Activated T-helper 1 cell treated with anti-CD3 and anti-CD28 coated beads, Interleukin-12 subunit alpha, Interleukin-12 subunit beta, Interleukin-2, Interleukin-4 antibody, amounts not matched to agents 30 ng/mL and 10 ng/mL and 1 ng/mL, durations not matched to agents 14 hours and 24 hours and 36 hours (primary cell): ENCODE measurements around the gene C1orf87. TPM values are rescaled to one million over a fixed set of nuclear protein-coding genes. Genes with fewer than 3 reads are reported as not detected.

Experiments used
- DNase-seq: peaks from one replicate; pipeline ENCODE4 v3.0.0; 2021; ENCODE audit warnings: low spot score
- H3K27ac Mint-ChIP-seq: one replicate; pipeline ENCODE4 v1.8.0; 2021; ENCODE audit warnings: mild to moderate bottlenecking, mixed read lengths
- H3K27me3 Mint-ChIP-seq: one replicate; pipeline ENCODE4 v1.8.0; 2022; ENCODE audit warnings: mild to moderate bottlenecking, moderate library complexity, mixed read lengths; ENCODE audit not compliant: insufficient read depth
- H3K36me3 Mint-ChIP-seq: one replicate; pipeline ENCODE4 v1.8.0; 2021; ENCODE audit warnings: low read depth, mixed read lengths
- H3K4me1 Mint-ChIP-seq: one replicate; pipeline ENCODE4 v1.8.0; 2021; ENCODE audit warnings: low read depth, mixed read lengths
- H3K4me3 Mint-ChIP-seq: one replicate; pipeline ENCODE4 v1.8.0; 2021; ENCODE audit warnings: mild to moderate bottlenecking, moderate library complexity, mixed read lengths
- H3K9me3 Mint-ChIP-seq: one replicate; pipeline ENCODE4 v1.8.0; 2021; ENCODE audit warnings: mixed read lengths
- intact Hi-C: fragments of 100-400 bp; cut with micrococcal nuclease; formaldehyde crosslinking; loops from one replicate; pipeline ENCODE4 v1.15.1; 2024
- total RNA-seq: library from RNA; stranded (reverse); gene quantifications from 2 replicates; pipeline ENCODE4 v1.2.3, GENCODE V29; 2022

The C1orf87 gene
- total RNA-seq, 1 donor from 2014 or later: not detected

DNA sequence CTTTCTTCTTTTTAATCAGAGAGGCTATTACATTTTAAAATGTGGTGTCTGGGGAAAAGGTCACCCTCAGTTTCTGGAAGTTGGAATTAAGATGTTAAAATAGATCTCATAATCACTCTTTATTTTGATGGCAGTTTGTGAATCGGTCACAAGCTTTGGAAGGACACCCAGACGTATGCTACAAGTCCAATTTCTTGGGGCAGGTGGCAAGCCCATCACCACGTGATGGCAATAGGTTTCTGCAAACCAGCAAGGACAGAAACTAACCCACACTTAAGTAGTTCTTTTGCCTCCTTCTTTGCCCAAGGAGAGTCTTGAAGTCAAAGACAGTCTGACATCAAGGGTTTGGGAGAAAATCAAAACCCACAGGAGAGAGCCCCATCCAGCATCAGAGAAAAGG lies 72.9 kb downstream of the C1orf87 start:
- H3K36me3 Mint-ChIP-seq: no peaks in the 10 kb centered on the region
- intact Hi-C loops: no loop called here

DNA sequence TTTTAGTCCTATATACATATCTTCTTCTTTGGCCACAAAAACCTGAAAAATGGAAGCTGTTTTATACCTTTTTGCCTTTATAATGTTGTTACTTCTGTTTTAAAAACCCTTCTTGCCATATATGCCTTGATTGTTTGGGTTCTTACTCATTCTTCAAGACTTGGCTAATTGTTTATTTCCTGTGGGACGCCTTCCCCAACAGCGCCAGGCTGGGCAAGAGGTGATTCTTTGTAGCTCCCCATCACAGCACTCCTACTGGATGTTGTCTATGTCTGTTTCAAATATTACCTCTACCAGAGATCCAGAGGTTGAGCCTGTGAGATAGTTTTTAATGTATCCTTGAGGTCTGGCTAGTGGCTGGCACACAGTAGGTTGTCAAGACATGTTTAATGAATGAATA lies 73.8 kb downstream of the C1orf87 start:
- Mint-ChIP-seq H3K27me3 (no peaks in the 10 kb centered on the region), H3K9me3 (no peaks in the 10 kb centered on the region), H3K36me3 (no peaks in the 10 kb centered on the region), H3K27ac (no peak overlapping the region), H3K4me1 (no peaks in the 10 kb centered on the region), H3K4me3 (no peak overlapping the region)
- no peak for DNase-seq
- intact Hi-C loops: no loop called here

More for the DNA sequence above, 72.9 kb downstream of the C1orf87 start:
- Mint-ChIP-seq H3K27ac (no peak overlapping the region), H3K4me3 (no peak overlapping the region), H3K27me3 (no peaks in the 10 kb centered on the region), H3K4me1 (no peaks in the 10 kb centered on the region), H3K9me3 (no peaks in the 10 kb centered on the region)
- DNase-seq: no peak

DNA sequence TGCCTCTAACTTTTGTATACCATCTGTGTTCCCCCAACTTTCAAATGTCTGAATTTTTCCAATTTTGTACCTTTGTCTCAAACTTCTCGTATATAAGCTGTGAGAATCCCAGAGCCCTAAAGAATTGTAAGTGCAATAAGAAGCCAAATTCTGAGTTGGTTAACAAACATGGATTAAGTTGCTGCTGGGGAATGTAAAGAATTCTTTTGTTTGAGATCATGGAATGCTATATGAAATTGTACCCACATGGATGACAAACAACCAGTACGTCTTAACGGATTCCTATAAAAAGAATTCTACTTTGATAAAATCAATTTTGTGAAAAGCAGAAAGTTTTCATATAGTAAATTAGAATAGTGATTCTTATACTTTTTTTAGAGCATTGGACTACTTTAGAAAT lies 74.6 kb downstream of the C1orf87 start:
- no peak overlapping the region for H3K27ac Mint-ChIP-seq
- no peaks in the 10 kb centered on the region for H3K4me1 Mint-ChIP-seq
- peaks cover 4% of the 10 kb centered on the region for H3K27me3 Mint-ChIP-seq
- H3K9me3 Mint-ChIP-seq: no peaks in the 10 kb centered on the region
- DNase-seq: no peak
- H3K36me3 Mint-ChIP-seq: no peaks in the 10 kb centered on the region
- intact Hi-C loops: no loop called here
- H3K4me3 Mint-ChIP-seq: no peak overlapping the region

DNA sequence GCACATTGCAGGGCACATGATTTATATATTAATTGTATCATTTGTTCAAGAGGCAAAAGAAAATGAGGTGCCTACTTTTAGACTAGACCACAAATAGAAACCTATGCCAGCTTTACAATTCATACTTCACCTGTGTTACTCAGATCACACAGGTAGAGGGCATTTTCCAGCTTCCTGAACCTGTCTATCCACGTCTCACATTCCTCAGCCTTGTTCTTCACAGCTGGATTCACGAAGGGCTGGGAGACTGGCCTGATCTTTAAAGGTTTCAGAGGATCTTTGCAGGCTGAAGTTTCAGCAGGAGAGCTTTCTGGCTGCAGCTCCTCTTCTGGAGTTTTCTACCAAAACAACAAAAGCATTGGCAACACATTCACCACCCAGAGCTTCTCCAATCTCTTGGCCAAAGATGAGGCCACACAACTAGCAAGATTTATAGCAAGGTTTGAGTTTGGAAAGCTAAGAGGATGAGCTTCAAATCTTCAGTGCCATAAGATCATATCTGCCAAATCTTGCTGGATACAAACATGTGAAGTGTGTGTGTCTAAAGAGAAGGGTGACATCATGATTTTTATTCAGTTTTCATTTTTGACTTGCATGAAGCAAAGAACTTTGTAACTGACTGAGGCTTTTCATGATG lies 76.0 kb downstream of the C1orf87 start:
- H3K27ac Mint-ChIP-seq: no peak overlapping the region
- H3K36me3 Mint-ChIP-seq: no peaks in the 10 kb centered on the region
- intact Hi-C loops: no loop called here

DNA sequence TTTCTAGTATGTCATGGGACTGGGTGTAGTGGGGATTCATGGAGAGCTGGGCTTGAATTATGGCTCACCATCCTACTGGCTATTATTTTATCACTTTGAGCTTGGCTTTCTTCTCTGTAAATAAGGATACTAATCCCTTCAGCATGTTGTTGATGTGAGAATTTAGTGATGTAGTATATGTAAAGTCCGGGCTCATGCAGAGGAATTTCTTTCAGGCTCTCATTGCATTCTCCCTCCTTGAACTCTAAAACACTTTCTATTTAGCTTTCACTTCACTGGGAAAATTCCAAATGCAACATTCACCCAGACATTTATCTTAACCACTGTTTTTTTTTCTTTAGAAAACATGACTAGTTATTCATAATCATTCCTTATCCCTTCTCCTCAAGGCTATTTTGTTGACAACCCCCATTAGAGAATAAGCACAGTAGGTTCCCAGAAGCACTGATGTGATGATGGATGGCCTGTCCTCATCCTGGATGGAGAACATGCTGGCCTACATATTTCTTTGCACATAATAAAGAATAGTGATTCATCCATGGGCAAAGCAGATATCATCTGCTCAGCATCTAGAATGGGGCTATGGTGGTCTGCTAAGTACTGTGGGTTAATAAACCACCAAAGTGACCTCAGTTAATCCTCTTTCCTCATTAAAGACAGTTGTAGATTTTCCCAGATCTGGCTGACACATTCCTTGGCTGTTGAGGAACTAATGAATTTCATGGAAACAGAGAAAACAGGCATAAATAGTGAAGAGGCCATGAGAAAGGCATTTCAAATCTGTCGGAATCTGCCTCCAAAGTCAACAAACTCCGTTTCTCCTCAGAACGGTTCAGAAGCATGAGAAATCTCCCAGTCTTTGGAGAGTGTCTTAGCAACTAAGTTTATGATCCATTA lies 79.0 kb downstream of the C1orf87 start:
- peaks cover 4% of the 10 kb centered on the region for H3K27me3 Mint-ChIP-seq
- intact Hi-C loops: no loop called here
- no peaks in the 10 kb centered on the region for H3K4me1 Mint-ChIP-seq
- H3K4me3 Mint-ChIP-seq: no peak overlapping the region
- H3K9me3 Mint-ChIP-seq: no peaks in the 10 kb centered on the region
- no peak for DNase-seq
- H3K36me3 Mint-ChIP-seq: no peaks in the 10 kb centered on the region
- no peak overlapping the region for H3K27ac Mint-ChIP-seq

More for the DNA sequence above, 76.0 kb downstream of the C1orf87 start:
- DNase-seq: no peak
- no peak overlapping the region for H3K4me3 Mint-ChIP-seq
- H3K4me1 Mint-ChIP-seq: no peaks in the 10 kb centered on the region
- H3K9me3 Mint-ChIP-seq: no peaks in the 10 kb centered on the region
- peaks cover 4% of the 10 kb centered on the region for H3K27me3 Mint-ChIP-seq

DNA sequence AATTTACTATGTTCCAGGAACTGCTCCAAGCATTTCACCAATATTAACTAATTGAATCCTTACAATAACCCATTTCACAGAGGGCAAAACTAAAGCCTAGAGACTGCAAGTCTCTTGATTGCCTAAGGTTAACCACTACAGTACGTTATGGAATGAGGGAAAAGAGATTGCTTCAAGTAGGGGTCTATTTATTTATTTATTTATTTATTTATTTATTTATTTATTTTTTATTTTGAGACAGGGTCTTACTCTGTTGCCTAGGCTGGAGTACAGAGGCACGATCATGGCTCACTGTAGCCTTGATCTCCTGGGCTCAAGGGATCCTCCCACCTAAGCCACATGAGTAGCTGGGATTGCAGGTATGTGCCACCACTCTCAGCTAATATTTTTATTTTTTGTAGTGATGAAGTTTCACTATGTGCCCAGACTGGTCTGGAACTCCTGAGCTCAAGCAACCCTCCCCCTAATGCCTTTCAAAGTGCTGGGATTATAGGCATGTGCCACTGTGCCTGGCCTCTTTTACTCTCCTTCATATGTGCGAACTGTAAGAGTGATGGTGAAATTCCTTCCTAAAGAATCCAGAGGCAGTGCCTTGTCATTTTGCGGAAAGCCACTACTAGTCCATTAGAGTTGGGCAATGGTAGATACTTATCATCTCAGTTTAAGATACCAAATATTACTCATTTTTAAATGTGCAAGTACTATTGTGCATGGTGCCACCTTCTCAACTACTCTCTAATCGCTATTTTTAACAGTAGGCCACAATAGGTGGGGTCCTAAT lies 81.3 kb downstream of the C1orf87 start:
- DNase-seq: no peak
- Mint-ChIP-seq H3K36me3 (no peaks in the 10 kb centered on the region), H3K9me3 (no peaks in the 10 kb centered on the region), H3K27me3 (peaks cover 4% of the 10 kb centered on the region), H3K4me1 (no peaks in the 10 kb centered on the region), H3K4me3 (no peak overlapping the region), H3K27ac (no peak overlapping the region)
- intact Hi-C loops: no loop called here

DNA sequence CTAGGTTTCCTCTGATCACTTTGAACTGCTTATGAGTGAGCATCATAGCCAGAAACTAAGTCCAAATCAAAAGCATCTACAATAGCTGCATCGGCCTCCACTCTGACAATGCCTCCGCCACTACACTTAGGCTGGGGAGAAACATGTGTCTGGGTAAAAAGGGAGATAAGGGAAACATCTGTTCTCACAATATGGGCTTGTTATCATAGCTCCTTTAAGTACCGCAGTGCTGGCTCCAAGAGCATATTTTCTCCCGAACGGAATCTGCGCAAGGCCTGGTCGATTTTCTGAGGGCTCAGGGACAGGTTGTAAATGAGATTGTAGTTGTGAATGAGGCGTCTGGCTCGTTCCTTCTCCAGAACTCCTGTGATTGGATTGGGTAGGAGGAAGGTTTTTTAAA lies 83.1 kb downstream of the C1orf87 start:
- H3K9me3 Mint-ChIP-seq: no peaks in the 10 kb centered on the region
- no peak overlapping the region for H3K27ac Mint-ChIP-seq
- no peaks in the 10 kb centered on the region for H3K4me1 Mint-ChIP-seq
- intact Hi-C loops: no loop called here
- H3K36me3 Mint-ChIP-seq: no peaks in the 10 kb centered on the region
- DNase-seq: no peak
- H3K4me3 Mint-ChIP-seq: no peak overlapping the region
- H3K27me3 Mint-ChIP-seq: peaks cover 8% of the 10 kb centered on the region

DNA sequence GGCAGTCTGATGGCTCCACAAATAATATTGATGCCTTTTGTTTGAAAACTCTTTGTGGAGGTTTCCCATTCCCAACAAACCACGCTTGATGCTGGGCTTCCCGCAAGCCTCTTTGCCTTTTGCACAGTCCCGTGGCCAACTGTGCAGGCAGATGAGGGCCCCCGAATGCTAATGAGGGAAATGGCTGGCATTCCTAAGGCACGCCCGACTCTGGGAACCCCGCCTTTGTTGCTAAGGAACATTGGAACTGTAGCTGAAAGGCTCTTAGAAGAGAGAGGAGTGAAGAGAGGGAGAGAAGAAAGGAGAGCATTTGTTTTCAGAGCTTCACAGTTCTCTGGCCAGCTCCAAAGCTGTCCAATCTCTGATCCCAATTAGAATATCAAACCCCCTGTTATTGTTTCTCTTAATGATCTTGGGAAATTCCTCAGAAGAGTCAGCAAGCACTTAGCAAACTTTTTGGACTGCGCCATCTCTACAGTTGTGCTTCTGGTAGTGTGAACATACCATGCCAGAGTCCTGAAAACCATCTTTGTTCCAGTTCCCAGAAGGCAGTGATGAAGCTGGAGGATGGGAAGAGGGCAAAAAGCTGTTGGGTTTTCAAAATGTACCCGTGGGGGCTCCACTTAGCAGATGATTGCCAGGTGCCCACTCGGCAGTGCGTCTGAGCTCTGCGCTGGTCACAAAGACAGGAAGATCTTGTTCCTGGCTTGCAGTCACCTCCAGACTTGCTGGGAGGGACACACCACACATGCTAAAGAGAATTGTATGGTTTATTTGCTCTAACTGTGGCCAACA lies 86.9 kb downstream of the C1orf87 start:
- peaks cover 4% of the 10 kb centered on the region for H3K27me3 Mint-ChIP-seq
- no peak overlapping the region for H3K27ac Mint-ChIP-seq
- H3K9me3 Mint-ChIP-seq: no peaks in the 10 kb centered on the region
- DNase-seq: no peak
- H3K4me3 Mint-ChIP-seq: no peak overlapping the region
- H3K36me3 Mint-ChIP-seq: no peaks in the 10 kb centered on the region
- H3K4me1 Mint-ChIP-seq: no peaks in the 10 kb centered on the region
- intact Hi-C loops: no loop called here

DNA sequence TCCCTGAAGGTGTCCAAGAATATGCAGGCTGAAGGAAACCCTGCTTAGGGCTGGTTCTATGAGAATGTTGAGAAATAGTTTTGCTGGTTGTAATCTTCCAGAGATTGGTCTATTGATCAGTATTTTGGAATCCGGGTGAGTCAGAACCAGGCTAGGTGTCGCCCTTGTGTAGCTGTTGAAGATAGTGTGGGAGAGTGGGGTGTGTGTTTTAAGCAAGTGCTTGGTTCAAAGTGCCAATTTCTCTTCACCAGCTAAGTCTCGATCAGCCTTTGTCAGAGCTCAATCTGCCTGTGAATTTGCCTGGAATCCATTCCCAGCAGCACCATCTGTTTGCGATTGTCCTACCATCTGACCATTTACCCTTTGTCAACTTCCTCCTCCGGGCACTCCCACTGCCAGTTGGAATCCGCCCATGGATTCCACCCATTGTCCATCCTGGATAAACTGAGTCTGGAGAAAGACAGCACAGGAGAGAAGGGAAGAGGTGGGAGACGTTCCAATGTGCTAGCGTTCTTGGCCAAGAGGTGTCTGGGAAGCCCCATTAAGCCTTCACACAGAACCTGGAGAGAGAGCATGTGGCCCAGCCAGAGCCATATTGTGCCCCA lies 87.6 kb downstream of the C1orf87 start:
- intact Hi-C loops: no loop called here
- H3K9me3 Mint-ChIP-seq: no peaks in the 10 kb centered on the region
- no peak for DNase-seq
- no peaks in the 10 kb centered on the region for H3K4me1 Mint-ChIP-seq
- no peaks in the 10 kb centered on the region for H3K36me3 Mint-ChIP-seq
- H3K27ac Mint-ChIP-seq: no peak overlapping the region
- no peak overlapping the region for H3K4me3 Mint-ChIP-seq
- H3K27me3 Mint-ChIP-seq: peaks cover 4% of the 10 kb centered on the region

DNA sequence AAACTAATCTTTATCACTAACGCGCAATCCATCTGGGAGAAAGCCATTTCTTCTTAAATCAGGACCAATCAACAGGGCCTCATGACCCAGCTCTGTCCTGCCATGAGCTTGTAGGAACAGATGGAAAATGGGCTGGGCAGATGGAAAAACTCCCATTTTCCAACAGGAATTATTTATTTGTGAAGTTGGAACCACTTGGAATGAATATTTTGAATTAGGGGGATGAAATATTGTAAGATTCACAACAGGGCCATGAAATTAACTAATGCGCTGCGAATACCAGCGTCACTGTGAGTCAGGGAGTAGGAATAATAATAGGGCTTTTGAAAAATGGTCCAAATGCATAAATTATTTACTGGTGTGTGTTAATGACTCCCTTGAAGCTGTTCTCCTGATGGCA lies 93.9 kb downstream of the C1orf87 start:
- no peak for DNase-seq
- intact Hi-C loops: loop anchor here (5.0 to 10.0 kb wide), 3 partner anchors 785 to 1873 kb away; no protein-coding TSS in a partner anchor
- H3K4me3 Mint-ChIP-seq: no peak overlapping the region
- H3K9me3 Mint-ChIP-seq: no peaks in the 10 kb centered on the region
- no peaks in the 10 kb centered on the region for H3K36me3 Mint-ChIP-seq
- no peaks in the 10 kb centered on the region for H3K4me1 Mint-ChIP-seq
- peaks cover 5% of the 10 kb centered on the region for H3K27me3 Mint-ChIP-seq
- no peak overlapping the region for H3K27ac Mint-ChIP-seq

DNA sequence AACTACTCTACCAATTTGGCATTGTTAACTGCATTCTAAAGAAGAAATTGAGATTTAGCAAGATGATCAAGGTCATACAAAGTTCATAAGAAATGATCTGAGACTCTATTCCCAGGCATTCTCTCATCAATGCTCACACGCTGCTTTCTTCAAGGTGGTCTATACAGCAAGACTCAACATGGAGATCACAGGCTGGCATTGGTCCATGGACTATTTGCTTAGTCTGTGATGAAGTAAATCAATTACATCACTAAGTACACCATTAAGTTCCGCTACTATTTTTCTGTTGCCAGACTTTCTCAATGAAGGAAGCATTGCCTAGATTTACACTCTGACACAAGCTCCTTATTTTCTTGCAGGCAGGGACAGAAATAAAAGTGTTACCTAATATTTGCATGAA lies 95.1 kb downstream of the C1orf87 start:
- no peak overlapping the region for H3K27ac Mint-ChIP-seq
- intact Hi-C loops: loop anchor here (5.0 to 10.0 kb wide), 3 partner anchors 786 to 1874 kb away; no protein-coding TSS in a partner anchor
- H3K36me3 Mint-ChIP-seq: no peaks in the 10 kb centered on the region
- H3K4me3 Mint-ChIP-seq: no peak overlapping the region
- DNase-seq: no peak
- no peaks in the 10 kb centered on the region for H3K9me3 Mint-ChIP-seq
- H3K27me3 Mint-ChIP-seq: peaks cover 5% of the 10 kb centered on the region
- H3K4me1 Mint-ChIP-seq: no peaks in the 10 kb centered on the region

DNA sequence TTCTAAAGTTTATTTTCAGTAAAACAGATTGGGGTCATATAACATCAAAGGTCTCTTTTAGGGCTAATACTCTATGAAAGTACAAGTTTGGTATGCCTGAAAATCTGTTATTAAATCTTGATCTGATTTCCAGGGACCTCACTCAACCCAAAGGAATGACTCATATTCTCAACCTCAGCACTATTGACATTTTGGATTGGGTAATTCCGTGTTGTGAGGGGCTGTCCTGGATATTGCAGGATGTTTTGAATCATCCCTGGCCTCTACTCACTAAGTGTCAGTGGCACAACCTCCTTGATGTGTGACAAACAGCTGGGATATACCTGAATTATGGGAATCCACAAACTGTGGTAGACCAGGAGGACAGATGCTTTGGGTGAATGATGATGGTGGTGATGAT lies 95.5 kb downstream of the C1orf87 start:
- Mint-ChIP-seq H3K4me1 (no peaks in the 10 kb centered on the region), H3K36me3 (no peaks in the 10 kb centered on the region), H3K4me3 (no peak overlapping the region), H3K27ac (no peak overlapping the region), H3K27me3 (peaks cover 5% of the 10 kb centered on the region), H3K9me3 (no peaks in the 10 kb centered on the region)
- intact Hi-C loops: loop anchor here (5.0 to 10.0 kb wide), 3 partner anchors 787 to 1874 kb away; no protein-coding TSS in a partner anchor
- no peak for DNase-seq
